Activated CD4-positive, alpha-beta T cell treated with anti-CD3 and anti-CD28 coated beads for 4 hours (primary cell): ENCODE data around the gene MTARC2.
A peak's percentile ranks its signal among the peaks of the same experiment; 100 is the strongest.

Source experiments
- DNase-seq, 2 donors: peaks; one replicate each; pipeline ENCODE4 v3.0.0-alpha.2; 2020

The MTARC2 gene

DNA sequence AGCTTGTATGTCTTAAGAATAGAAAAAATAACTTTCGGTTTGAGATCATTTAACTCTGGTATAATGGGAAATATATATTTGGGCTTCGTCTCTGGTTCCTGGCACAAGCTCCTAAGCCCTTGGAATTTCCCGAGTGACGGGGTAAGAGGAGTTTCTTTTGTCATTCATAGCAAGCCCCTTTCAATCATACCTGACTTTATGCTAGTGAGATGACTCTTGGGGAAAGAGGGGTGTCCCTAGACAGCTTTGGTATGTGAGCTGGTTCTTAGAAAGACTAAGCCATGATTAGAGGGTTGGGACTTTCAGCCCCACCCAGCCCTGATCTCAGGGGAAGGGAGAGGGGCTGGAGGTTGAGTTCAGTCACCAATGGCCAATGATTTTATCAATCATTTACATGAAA lies 24.7 kb downstream of the MTARC2 start:
- DNase-seq, result no peak

DNA sequence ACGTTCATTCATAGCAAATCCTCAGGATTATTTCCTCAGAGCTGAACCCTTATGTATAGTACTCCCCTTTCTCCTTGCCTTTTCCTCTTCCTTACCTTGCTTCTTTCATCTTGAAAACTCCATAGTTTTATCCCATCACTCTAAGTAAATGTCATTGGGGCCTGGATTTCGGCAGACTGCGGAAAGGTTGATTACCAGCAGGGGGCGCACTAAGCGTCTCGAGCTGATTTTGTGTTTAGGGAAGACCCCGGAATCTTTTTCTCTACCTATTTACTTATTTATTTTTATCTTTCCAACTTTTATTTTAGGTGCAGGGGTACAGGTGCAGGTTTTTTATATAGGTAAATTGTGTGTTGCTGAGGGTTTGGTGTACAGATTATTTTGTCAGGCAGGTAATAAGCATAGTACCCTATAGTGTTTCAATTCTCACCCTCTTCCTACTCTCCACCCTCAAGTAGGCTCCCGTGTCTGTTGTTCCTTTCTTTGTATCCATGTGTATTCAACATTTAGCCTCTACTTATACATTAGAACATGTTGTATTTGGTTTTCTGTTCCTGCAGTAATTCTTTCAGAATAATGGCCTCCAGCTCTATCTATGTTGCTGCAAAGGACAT lies 27.2 kb downstream of the MTARC2 start:
- peak in 1 of 2 donors; percentile 14 for DNase-seq

DNA sequence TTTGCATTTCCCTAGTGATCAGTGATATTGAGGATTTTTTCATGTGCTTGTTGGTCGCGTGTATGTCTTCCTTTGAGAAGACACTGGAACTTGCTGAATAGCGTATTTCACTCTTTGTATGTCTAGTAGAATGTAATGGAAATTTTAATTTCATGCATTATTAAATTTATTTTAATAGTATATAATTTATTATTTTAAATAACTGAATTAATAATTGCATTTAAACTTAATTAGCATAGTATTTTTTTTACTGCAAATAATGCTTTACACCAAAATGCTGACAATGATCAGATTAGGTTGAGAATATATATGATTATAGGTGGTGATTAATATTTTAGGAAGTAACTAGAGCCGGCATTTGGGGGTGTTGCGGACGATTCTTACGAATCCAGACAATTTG lies 28.1 kb downstream of the MTARC2 start:
- no peak for DNase-seq

DNA sequence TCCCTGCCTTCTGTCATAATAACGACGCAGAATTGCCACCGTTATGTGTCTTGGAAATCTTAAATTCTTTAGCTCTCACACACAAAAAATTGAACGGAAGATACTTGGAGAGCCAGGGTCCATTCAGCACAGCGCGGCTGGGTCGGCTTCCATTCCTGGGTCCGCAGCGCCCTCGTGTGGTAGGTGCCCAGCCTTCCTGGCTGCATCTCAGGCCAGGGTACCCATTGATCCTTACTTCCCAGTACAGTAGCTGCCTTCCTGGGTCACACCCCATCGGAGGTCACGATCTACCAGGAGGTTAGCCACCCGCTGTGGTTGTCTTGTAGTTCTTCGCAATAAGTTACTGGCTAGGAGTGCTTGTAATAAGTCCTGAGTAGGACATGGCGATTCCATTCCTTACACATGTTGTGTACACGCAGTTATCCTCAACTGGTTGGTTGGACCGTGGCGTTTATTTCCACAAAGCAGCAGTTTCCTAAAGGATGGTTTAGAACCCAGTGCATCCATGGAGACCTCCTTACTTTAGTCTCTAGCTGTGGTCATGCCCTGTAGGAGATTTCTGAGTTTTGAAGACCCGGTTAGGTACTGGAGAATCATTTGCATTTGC lies 28.7 kb downstream of the MTARC2 start:
- peak; percentile 49 to 57 for DNase-seq

DNA sequence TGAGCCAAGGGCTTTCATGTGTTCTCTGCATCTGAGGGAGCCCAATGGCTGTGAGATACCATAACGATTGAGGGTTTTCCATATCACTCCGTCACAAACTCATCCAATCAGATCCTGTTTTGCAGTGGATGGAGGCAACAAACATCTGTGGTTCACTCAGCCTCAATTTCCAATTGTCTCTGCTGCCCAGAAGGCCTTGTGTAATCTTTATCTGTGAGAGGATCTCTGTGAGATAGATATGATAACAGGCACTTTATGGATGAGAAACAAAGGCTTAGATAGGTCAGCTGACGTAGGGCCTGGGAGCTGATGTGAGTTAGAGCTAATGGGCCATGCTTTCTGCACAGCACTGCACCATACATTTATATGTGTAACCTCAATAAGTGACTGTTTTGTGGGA lies 35.3 kb downstream of the MTARC2 start:
- DNase-seq, result no peak

DNA sequence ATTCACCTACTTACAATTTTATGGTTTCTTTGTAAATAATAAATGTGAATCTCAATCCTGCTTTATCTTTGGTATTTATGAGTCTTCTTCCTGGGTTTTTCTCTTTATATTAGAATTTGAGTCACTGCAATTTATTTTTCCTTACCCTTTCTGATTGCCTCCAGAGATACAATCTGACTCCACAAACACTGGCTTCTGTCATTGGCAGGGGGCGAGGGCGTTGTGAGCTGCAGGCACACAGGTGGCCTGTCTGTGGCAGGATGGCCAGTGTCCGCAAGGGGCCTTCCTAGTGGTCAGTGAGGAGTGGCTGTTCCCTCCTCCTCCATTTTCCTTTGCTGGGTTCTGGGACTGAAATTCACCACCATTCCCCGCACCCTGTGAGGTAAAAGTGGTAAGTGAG lies 36.6 kb downstream of the MTARC2 start:
- no peak for DNase-seq

DNA sequence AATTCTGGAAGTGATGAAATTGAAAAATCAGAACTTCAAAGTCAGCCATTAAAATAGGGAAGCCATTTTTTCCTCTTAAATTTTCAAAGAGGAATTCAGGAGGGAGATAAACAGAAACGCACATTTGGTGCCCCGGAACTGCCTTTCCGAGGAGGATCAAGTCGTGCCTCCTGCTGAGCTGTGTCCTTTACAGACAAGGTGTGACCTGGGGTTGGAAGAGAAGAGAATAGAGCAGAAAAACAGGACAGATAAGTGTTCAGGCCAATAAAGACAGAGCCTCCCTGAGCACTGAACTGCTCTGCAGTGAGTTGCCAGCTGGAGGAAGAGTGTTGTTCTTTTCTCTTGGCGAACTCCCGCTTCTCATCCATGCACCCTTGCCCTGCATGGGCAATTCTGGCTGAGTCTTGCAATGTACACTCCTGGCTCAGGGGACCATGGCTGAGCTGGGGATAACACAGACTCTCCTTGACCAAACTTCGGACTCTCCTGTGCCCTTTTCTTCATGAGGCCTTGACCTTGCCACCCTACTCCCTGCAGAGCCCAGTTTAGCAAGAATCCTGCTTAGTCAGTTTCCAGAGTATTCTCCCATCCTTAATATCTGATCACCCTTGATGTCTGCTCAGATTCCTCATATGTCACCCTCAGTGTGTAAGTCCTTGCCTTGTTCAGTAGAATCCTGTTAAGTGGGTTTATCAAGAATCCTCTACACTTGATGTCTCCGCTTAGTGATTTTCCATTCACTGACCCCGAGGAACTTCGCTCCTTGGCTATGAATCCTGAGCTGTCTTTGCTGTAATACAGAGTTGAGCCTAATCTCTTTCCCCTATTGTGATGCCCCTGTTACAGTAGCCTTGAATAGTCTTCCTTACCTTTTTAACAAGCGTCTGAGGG lies 37.3 kb downstream of the MTARC2 start:
- no peak for DNase-seq

DNA sequence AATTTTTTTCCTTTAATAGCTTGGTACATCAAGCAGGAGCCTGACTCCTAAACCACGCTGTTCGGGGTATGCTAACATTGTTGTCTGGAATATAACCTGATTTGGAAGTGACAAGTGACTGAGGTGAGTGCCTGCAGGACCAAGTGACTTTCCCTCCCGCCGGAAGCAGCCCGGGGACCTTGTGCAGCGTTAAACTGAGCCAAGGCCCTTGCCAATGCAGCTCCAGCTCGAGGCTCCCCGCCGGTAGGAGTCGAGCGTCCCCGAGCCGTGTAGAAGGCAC lies 37.9 kb downstream of the MTARC2 start:
- DNase-seq, result no peak

DNA sequence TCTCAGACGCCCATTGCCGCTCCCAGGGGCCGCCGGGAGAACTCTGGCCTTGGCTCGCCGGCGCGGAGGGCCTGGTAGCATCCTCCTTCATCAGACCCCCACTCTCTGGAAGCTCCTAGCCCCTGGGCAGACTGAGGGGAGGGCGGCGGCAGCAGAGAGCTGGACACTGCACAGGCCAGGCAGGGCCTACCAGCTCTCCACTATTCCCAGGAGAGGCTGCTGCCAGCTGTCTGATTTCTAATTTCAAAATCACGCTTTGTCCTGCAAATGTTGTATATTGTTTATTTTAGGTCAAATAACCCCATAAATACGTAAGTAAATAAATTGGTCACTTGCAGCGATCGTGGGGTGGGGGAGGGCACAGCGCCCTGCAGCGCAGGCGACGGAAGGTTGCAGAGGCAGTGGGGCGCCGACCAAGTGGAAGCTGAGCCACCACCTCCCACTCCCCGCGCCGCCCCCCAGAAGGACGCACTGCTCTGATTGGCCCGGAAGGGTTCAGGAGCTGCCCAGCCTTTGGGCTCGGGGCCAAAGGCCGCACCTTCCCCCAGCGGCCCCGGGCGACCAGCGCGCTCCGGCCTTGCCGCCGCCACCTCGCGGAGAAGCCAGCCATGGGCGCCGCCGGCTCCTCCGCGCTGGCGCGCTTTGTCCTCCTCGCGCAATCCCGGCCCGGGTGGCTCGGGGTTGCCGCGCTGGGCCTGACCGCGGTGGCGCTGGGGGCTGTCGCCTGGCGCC lies 38.4 kb downstream of the MTARC2 start, which contains the start of gene MTARC1:
TSS of gene MTARC1 (plus strand) at position 577 of the 732 bp plus-strand sequence. CDS start at position 609, 32 bp downstream.
- DNase-seq, result no peak

DNA sequence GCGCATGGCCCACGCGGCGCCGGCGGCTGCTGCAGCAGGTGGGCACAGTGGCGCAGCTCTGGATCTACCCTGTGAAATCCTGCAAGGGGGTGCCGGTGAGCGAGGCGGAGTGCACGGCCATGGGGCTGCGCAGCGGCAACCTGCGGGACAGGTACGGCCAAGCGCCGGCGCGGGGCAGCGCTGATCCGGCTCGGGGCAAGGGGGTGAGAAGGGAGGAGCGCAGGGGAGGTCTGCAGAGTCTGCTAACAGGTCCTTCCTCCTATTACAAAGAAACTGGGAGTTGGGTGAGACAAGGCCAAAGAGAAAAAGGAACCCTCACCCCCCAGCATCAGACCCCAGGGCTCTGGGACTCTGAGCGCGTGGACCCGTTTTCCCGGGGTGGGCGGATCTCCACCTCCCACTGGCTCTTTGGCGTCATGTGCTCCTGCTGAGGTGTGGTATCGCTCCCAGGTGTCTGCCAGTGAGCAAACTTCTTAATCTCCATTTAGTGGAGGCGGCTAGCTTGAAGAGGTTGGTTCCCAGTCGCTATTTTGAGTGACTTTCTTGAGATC lies 39.0 kb downstream of the MTARC2 start:
- no peak for DNase-seq

DNA sequence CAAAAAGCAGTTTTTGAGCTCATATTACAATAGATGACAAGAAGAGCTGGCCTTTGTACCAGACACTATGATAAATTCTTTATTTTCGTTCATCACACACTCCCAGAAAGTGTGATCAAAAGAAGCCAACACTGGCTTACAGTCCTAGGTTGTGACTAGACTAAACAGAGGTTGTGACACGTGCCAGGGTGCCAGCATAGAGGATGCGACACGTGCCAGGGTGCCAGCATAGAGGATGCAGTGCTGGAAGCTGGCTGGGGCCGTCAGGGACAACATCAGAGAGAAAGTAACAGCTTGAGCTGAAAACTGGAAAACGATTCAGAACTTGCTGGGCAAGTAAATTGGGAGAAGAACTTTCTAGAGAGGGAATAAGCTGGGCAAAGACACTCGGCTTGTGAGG lies 40.8 kb downstream of the MTARC2 start:
- DNase-seq, result no peak

DNA sequence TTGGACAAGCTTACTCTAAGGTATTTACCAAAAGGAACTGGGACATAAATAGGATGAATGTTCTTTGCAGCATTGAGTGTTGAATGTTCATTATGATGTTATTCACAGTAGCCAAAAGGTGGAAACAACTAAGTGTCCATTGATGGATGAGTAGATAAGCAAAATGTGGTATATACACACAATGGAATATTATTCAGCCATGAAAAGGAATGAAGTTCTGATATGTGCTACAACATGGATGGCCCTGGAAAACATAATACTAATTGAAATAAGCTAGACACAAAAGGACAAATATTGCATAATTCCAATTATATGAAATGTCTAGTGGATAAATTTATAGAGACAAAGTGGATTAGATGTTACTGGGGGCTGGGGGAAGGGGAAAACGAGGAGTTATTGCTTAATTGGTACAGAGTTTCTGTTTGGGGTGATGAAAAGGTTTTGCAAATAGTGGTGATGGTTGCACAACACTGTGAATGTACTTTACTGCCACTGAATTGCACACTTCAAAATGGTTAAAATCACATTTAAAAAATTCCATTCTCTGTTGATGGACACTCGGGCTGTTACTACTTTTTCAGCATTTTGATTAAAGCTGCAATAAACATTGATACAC lies 41.5 kb downstream of the MTARC2 start:
- no peak for DNase-seq

DNA sequence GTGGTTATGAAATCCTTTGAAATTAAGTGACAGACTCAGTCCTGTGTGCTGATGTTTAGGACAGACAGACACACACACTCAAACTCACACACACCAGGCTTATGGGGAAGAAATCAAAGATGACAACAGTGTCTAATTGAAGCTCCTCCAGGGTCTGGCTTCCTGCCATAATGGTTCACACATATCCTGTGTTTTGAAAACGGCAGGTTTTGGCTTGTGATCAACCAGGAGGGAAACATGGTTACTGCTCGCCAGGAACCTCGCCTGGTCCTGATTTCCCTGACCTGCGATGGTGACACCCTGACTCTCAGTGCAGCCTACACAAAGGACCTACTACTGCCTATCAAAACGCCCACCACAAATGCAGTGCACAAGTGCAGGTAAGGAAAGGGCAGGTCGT lies 43.2 kb downstream of the MTARC2 start:
- no peak for DNase-seq

DNA sequence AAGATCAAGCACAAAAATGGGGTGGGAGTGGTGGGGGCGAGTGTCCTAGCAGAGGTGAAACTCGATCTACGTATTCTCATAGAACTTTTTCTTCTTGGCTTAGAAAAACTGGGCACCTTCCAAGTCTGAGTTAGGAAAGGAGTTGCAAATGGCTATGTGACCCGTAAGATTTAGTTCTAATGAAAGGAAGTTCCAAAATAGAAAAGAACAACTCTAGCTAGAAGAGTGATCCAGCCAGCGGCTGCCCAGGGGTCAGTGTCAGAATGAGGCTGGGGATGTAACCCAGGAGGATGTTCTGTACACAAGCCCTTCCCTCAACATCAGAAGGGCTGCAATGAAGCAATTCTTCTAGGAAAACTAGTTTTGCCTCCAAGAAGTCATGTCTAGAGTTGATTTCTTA lies 43.8 kb downstream of the MTARC2 start:
- no peak for DNase-seq

DNA sequence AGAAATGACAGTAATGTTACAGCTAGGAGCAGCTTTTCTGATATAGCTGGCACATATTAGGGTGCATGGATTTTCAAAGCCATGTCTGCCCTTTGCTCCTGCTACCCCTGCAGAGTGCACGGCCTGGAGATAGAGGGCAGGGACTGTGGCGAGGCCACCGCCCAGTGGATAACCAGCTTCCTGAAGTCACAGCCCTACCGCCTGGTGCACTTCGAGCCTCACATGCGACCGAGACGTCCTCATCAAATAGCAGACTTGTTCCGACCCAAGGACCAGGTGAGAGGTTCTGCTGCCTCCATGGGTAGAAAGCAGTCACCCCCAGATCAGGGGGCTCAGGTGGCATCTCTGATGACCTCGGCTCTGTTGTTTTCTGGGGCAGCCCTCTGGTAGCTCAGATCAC lies 48.4 kb downstream of the MTARC2 start:
- DNase-seq, result no peak

DNA sequence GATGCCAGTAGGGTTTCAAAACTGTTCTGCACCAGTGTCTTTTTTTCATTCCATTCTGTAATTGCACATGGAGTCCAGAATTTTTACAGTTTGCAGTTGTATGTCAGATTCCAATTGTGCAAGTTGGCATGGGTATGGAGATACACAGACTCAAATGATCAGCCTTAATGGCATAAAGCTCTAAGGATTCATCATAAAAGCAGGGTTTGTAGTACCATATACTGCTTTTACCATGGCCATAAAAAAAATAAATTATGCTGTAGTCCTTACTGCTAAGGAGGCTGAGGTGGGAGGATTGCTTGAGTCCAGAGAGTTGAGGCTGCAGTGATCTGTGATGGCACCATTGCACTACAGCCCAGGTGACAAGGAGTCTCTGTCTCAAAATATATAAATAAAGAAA lies 48.9 kb downstream of the MTARC2 start:
- DNase-seq, result no peak

DNA sequence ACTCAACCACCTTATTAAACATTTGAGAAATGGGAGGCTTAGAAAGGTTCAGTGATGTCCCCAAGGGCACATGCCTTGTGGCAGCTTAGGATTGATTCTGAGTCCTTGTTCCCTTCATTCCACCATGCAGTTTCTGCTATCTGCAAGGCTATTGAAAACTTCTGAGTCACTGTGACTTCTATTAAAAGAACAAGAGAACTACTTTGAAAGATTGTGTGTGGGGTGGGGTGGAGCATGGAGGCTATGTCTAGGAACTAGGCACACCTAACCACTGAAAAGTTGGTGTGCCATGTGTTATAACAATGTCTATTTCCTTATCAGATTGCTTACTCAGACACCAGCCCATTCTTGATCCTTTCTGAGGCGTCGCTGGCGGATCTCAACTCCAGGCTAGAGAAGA lies 49.4 kb downstream of the MTARC2 start:
- DNase-seq, result no peak

DNA sequence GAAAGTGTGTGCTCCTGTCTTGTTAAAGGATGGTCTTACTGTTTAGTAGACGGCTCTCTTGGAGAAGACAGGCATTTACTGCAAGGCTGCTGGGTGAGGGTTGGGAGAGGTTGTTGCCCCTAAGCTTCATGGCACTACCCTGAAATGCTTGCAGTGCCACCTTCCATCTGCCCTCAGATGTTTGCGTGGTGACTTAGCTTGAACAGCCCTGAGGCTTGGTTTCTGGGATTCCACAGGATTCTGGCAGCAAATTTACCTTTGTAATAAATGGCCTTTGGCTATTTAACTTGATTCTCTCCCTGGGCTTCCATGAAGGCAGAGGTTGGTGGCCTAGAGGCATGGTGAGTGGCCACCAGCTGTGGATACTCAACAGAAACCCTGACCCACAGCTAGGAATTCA lies 50.2 kb downstream of the MTARC2 start:
- DNase-seq, result no peak

DNA sequence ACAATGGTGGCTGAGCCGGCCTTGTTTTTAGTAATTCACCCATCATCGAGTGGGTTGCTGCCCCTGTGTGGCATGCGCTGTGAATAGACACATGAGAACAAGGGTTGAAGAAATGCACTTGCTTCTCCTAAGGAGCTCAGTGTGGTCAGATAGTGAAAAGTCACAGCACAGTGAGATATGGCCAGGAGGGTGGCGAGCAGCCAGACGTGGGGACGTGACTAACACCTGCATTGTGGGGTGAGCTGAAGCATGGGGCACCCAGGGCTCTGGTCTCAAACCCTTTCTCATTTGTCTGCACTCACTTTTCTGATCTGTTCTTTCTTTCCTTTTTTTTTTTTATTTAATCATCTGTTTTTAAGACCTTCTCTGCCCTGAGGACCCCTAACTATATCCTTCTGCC lies 52.1 kb downstream of the MTARC2 start:
- no peak for DNase-seq

DNA sequence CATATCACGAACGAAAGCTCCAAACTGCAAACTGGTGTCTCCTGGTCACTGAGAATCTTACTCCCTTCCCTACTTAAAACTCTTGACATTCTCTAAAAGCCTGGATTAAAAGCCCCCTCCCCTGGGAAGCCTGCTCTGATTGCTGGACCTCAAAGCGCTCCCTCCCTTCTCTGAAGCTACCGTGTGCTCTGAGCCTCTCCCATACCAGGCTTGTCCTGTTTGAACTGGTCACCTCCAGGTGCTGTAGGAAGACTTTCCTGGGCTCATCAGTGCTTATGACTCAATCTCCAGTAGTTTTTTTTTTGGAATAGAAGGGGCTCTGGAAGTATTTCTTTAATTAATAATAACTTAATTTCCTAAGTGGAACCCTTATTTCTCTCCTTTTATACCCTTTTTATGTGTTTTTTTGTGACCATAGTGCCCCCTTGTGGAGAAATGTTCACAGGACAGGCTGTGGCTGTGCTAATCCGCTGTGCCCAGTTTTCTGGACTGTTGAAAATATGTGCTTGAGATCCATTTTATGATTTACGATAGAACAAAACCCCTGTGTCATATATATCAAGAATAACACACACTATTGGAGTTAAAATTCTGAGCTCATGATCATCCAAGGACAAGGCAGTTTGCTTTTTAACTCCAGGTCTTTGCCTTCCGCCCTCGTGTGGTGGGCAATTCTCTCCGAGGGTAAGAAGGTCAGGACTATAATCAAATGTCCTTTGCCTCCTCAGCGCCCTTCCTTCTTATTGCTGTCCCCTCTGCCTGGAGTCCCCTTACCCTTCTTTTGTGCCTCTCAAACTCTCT lies 55.5 kb downstream of the MTARC2 start:
- peak in 1 of 2 donors; percentile 7 for DNase-seq

DNA sequence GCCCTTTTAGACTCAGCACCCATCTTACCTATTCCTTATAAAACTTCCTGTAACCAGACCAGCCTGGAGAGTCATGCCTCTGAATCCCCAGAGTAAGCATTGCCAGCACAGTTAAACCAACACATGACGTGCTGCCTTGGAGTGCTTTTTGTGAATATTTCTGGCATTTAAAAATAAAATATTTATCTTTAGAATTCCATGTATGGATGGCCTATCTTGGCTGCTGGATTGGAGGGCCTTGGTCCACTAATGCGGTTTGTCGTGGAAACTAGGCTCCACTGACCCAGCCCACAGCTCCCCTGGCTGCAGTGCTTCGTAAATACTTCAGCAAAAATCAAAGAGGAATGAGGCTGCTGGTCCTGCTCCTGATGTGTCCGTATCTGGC lies 56.1 kb downstream of the MTARC2 start:
- no peak for DNase-seq

DNA sequence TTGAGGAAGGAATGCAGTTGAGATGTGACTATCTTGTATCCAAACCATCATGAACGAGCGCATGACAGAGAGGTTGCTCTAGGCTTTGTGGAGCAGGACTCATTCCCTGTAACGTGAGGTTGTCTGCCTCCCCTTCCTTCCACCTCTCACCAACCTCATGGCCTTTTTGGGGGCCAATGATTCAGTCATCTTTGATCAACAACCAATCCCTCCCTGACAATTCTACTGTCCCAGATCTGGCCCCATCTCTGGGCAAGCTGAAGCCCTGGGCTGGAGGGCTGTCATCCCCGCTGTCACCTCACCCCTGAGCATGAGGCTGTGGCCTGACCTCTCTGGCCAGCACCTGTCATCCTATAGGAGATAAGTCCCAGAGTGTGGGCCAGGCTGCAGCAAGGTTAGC lies 58.3 kb downstream of the MTARC2 start:
- DNase-seq, result no peak
